Adrenal gland (tissue), 12 donors: ENCODE measurements around the gene AMBP. TPM values are rescaled to one million over a fixed set of nuclear protein-coding genes. Genes with fewer than 3 reads are reported as not detected.

ENCODE experiments used
- DNase-seq, 7 donors: peaks; one replicate each; pipeline ENCODE4 v3.0.0-alpha.2; 2019 to 2020
- H3K27ac ChIP-seq, 5 donors: fragments of 200-600 bp; sonication (generic) in 4 of 5; 1 replicate in 3 of 5; 2 replicates in 2 of 5; pipeline versions ENCODE4 v1.5.1 to v1.8.0; 2016 to 2020; ENCODE audit warnings: mild to moderate bottlenecking in 1 of 5
- H3K27me3 ChIP-seq: fragments of 200-600 bp; 2 replicates; pipeline ENCODE4 v1.8.0; 2021
- H3K36me3 ChIP-seq, 2 donors: fragments of 200-600 bp; replicated peaks in 1 of 2; 1 replicate in 1 of 2; 2 replicates in 1 of 2; pipeline versions ENCODE4 v1.5.1 to v1.8.0; 2018 to 2022
- H3K4me1 ChIP-seq, 2 donors: fragments of 200-600 bp; replicated peaks in 1 of 2; 1 replicate in 1 of 2; 2 replicates in 1 of 2; pipeline versions ENCODE4 v1.5.1 to v1.8.0; 2018 to 2021
- H3K4me3 ChIP-seq, 4 donors: fragments of 200-600 bp; sonication (generic) in 3 of 4; one replicate each; pipeline ENCODE4 v1.5.1; 2016 to 2018
- H3K9me3 ChIP-seq, 3 donors: fragments of 200-600 bp; sonication (generic) in 1 of 3; replicated peaks in 1 of 3; 1 replicate in 2 of 3; 2 replicates in 1 of 3; pipeline versions ENCODE4 v1.5.1 to v1.8.0; 2016 to 2021
- CTCF ChIP-seq, 6 experiments: fragments of 450-650 bp in 4 of 6; fragments of 200-600 bp in 2 of 6; sonication (generic) in 1 of 6; IDR thresholded peaks; 1 replicate in 5 of 6; 2 replicates in 1 of 6; pipeline versions ENCODE4 v1.5.1 to v1.8.0; 2016 to 2021; ENCODE audit warnings: antibody characterized with exemption in 6 of 6, mild to moderate bottlenecking in 2 of 6, moderate library complexity in 1 of 6
- POLR2A ChIP-seq, 2 donors: fragments of 450-650 bp; IDR thresholded peaks; one replicate each; pipeline ENCODE4 v1.6.1; 2017; ENCODE audit warnings: antibody characterized with exemption in 2 of 2, mild to moderate bottlenecking in 2 of 2, moderate library complexity in 1 of 2
- WGBS, 4 donors: extraction: QIAGEN DNeasy Blood & Tissue Kit in 2 of 4; methylation state at CpG; one replicate each; pipeline versions ENCODE4 v1.1.5 to v1.1.7; 2013 to 2017; 5-methylcytosine and 5-hydroxymethylcytosine counted together
- intact Hi-C, 2 donors: fragments of 100-400 bp; cut with DNase I; formaldehyde crosslinking; loops; one replicate each; pipeline versions ENCODE4 v1.14.1 to v1.15.0; 2022 to 2023
- polyA plus RNA-seq, 3 donors: library from polyadenylated mRNA; stranded (reverse); fragments of 200-250 nt in 2 of 3; fragments of 350-450 nt in 1 of 3; fragmentation: Illumina TruSeq in 1 of 3; extraction: RNeasy Lipid Tissue Mini Kit (QIAGEN cat#74804) in 1 of 3; gene quantifications; one replicate each; pipeline ENCODE4 v1.2.3, GENCODE V29; 2013 to 2014
- total RNA-seq, 9 donors: library from RNA; depleted of rRNA in 4 of 9; stranded (reverse); fragments of >200 nt in 4 of 9; fragments of 120-200 nt in 1 of 9; fragmentation: NEBNext Ultra II Directional in 1 of 9; extraction: Animal tissue kit (Norgen Biotek cat#: 25700) in 1 of 9; gene quantifications; one replicate each; pipeline versions ENCODE4 v1.1.0 to v1.2.4, GENCODE V29; 2013 to 2023
- donor health status: healthy with polysubstance abuse.
- donor health status: Bipolar disorder and iron deficiency.
- donor health status: DM: yes; HTN: yes; CAD: no.
- donor health status: DM: no; HTN: no; CAD: no.
- donor health status: DM: no; HTN: no; CAD: no.
- donor health status: DM: yes; HTN: yes; CAD: no.

Gene AMBP
- total and polyA plus RNA-seq, 12 donors: 0.17 to 2.8 (median 0.44) TPM; not detected in 5

GRCh38 chr9:114075602-114076001 is 2.5 kb downstream of the AMBP start:
- no peak for DNase-seq

GRCh38 chr9:114072184-114073140 is 5.6 kb downstream of the AMBP start:
- no peak overlapping the region for H3K4me3 ChIP-seq
- DNase-seq: peak in 4 of 7 donors; percentile 35 to 39 (median 36)
- TF ChIP-seq CTCF (IDR thresholded peaks at IDR 0.05) (no peak), POLR2A (IDR thresholded peaks at IDR 0.05) (no peak)
- H3K36me3 ChIP-seq: no peaks in the 10 kb centered on the region
- no peaks in the 10 kb centered on the region for H3K9me3 ChIP-seq
- no peaks in the 10 kb centered on the region for H3K27me3 ChIP-seq
- intact Hi-C loops: no loop called here
- H3K4me1 ChIP-seq: no peaks in the 10 kb centered on the region
- 73 to 86% (median 80%) methylated on average over 12 to 14 of the region's 14 CpGs for WGBS, 4 donors
- H3K27ac ChIP-seq: no peak overlapping the region

More at GRCh38 chr9:114075602-114076001, 2.5 kb downstream of the AMBP start:
- Histone ChIP-seq H3K9me3 (no peaks in the 10 kb centered on the region), H3K4me3 (no peak overlapping the region), H3K36me3 (no peaks in the 10 kb centered on the region), H3K4me1 (no peaks in the 10 kb centered on the region), H3K27ac (no peak overlapping the region), H3K27me3 (peaks cover 10% of the 10 kb centered on the region)
- WGBS, 4 donors: 66 to 77% (median 68%) methylated on average over 4 of the region's 4 CpGs
- intact Hi-C loops: no loop called here
- TF ChIP-seq POLR2A (IDR thresholded peaks at IDR 0.05) (no peak), CTCF (IDR thresholded peaks at IDR 0.05) (no peak)

GRCh38 chr9:114071197-114071795 is 6.8 kb downstream of the AMBP start:
- intact Hi-C loops: no loop called here
- WGBS, 4 donors: 85 to 94% (median 90%) methylated on average over 2 to 7 of the region's 7 CpGs
- H3K9me3 ChIP-seq: no peaks in the 10 kb centered on the region
- no peaks in the 10 kb centered on the region for H3K4me1 ChIP-seq
- no peak overlapping the region for H3K4me3 ChIP-seq
- TF ChIP-seq POLR2A (IDR thresholded peaks at IDR 0.05) (no peak), CTCF (IDR thresholded peaks at IDR 0.05) (no peak)
- no peak overlapping the region for H3K27ac ChIP-seq
- no peaks in the 10 kb centered on the region for H3K36me3 ChIP-seq
- H3K27me3 ChIP-seq: no peaks in the 10 kb centered on the region
- DNase-seq: no peak
